SK-N-MC (cell line): ENCODE data around the gene REXO5.

Source experiments
- EZH2 ChIP-seq: fragments of 200-600 bp; sonication (generic); IDR thresholded peaks from one replicate; pipeline ENCODE4 v1.6.1; 2017; ENCODE audit warnings: antibody characterized with exemption
- FOXP2 ChIP-seq: optimal IDR thresholded peaks from 2 replicates; pipeline ENCODE3; 2011; ENCODE audit warnings: mild to moderate bottlenecking, moderate library complexity; ENCODE audit not compliant: insufficient read depth; ENCODE audit errors: extremely low read length, control extremely low read depth
- POLR2AphosphoS5 ChIP-seq: IDR thresholded peaks from 2 replicates; pipeline ENCODE4 v1.6.1; 2012; ENCODE audit warnings: mild to moderate bottlenecking, low read depth, low read length, borderline replicate concordance

DNA sequence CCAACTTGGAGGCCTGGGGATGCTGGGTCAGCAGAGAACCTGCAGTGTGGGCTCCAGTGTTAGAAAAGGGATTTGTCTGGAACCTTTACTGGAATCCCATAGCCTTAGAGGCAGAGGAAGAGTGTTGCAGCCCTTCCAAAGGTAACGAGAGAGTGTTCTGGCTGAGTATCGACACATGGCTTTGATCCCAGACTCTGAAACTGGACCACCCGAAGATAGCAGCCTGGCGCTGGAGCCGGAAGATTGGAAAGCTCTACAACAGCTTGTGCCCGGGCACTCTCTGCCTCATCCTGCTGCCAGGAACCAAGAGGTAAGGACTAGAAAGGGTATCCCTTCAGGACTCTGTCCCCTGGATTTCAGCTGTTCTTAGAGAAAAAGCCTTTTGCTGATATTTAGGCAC lies 39.7 kb downstream of the REXO5 start:
- no peak for TF ChIP-seq EZH2
- TF ChIP-seq POLR2AphosphoS5, result no peak
- no peak for TF ChIP-seq FOXP2
